ENCODE measurements around the gene TAF8.

TAF8 gene

DNA sequence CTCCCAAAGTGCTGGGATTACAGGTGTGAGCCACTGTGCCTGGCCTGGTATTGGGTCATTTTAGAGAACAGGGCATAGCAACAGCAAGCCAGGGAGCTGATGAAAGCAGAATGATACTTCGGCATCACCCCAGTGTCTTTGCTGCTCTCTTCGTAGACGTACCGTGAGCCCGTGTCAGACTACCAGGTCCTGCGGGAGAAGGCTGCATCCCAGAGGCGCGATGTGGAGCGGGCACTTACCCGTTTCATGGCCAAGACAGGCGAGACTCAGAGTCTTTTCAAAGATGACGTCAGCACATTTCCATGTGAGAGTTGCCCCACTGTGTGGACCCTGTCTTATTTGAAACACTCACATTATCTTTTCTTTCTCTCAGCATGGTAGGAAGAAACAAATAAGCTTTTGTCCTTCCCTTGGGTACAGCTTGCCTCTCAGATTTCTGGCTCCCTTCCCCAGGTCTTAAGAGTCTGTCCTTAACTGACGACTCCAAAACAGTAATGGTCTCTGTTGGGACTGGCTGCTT is 15.9 kb downstream of the TAF8 start:
- DNase-seq (ENCODE audit: low read depth in 1 of 2, low spot score in 1 of 2): no peak
- H3K27ac ChIP-seq (replicated peaks): no peak overlapping the region
- TF ChIP-seq, protein P1, sequence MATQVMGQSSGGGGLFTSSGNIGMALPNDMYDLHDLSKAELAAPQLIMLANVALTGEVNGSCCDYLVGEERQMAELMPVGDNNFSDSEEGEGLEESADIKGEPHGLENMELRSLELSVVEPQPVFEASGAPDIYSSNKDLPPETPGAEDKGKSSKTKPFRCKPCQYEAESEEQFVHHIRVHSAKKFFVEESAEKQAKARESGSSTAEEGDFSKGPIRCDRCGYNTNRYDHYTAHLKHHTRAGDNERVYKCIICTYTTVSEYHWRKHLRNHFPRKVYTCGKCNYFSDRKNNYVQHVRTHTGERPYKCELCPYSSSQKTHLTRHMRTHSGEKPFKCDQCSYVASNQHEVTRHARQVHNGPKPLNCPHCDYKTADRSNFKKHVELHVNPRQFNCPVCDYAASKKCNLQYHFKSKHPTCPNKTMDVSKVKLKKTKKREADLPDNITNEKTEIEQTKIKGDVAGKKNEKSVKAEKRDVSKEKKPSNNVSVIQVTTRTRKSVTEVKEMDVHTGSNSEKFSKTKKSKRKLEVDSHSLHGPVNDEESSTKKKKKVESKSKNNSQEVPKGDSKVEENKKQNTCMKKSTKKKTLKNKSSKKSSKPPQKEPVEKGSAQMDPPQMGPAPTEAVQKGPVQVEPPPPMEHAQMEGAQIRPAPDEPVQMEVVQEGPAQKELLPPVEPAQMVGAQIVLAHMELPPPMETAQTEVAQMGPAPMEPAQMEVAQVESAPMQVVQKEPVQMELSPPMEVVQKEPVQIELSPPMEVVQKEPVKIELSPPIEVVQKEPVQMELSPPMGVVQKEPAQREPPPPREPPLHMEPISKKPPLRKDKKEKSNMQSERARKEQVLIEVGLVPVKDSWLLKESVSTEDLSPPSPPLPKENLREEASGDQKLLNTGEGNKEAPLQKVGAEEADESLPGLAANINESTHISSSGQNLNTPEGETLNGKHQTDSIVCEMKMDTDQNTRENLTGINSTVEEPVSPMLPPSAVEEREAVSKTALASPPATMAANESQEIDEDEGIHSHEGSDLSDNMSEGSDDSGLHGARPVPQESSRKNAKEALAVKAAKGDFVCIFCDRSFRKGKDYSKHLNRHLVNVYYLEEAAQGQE (IDR thresholded peaks at IDR 0.05; ENCODE audit: insufficient replicate concordance, low read depth): no peak
- TF ChIP-seq GABPA (IDR thresholded peaks at IDR 0.05; ENCODE audit: low read depth) (no peak), SPI1 (IDR thresholded peaks at IDR 0.05; ENCODE audit: borderline replicate concordance, low read depth) (no peak), POLR2AphosphoS5 (IDR thresholded peaks at IDR 0.05; ENCODE audit: low read depth) (no peak)
- TF ChIP-seq, protein P2, sequence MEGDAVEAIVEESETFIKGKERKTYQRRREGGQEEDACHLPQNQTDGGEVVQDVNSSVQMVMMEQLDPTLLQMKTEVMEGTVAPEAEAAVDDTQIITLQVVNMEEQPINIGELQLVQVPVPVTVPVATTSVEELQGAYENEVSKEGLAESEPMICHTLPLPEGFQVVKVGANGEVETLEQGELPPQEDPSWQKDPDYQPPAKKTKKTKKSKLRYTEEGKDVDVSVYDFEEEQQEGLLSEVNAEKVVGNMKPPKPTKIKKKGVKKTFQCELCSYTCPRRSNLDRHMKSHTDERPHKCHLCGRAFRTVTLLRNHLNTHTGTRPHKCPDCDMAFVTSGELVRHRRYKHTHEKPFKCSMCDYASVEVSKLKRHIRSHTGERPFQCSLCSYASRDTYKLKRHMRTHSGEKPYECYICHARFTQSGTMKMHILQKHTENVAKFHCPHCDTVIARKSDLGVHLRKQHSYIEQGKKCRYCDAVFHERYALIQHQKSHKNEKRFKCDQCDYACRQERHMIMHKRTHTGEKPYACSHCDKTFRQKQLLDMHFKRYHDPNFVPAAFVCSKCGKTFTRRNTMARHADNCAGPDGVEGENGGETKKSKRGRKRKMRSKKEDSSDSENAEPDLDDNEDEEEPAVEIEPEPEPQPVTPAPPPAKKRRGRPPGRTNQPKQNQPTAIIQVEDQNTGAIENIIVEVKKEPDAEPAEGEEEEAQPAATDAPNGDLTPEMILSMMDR (IDR thresholded peaks at IDR 0.05; ENCODE audit: insufficient read depth, low read length): no peak
- no peaks in the 10 kb centered on the region for H3K27me3 ChIP-seq (ENCODE audit: insufficient read depth, poor library complexity, severe bottlenecking)
- no peak overlapping the region for H3K4me3 ChIP-seq (replicated peaks; ENCODE audit: insufficient read depth, low read length)

DNA sequence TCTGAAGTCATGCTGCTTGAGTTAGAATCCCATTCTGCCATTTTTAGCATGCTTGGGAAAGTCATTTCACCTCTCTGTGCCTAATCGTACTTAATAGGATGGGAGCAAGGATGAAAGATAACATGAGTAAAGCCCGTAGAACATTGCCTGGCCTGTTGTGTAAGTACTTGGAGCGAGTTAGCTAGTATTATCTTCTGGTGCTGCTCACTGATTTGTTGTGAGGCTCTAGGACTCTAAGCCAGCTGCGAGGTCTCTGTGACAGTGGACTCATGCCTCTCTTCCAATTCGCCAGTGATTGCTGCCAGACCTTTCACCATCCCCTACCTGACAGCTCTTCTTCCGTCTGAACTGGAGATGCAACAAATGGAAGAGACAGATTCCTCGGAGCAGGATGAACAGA is 17.8 kb downstream of the TAF8 start:
- TF ChIP-seq, protein P2 (IDR thresholded peaks at IDR 0.05; ENCODE audit: insufficient read depth, low read length): no peak
- no peak for TF ChIP-seq POLR2AphosphoS5 (IDR thresholded peaks at IDR 0.05; ENCODE audit: low read depth)
- TF ChIP-seq, protein P1 (IDR thresholded peaks at IDR 0.05; ENCODE audit: insufficient replicate concordance, low read depth): no peak
- no peak for TF ChIP-seq SPI1 (IDR thresholded peaks at IDR 0.05; ENCODE audit: borderline replicate concordance, low read depth)
- no peak for TF ChIP-seq GABPA (IDR thresholded peaks at IDR 0.05; ENCODE audit: low read depth)
- no peak overlapping the region for H3K27ac ChIP-seq (replicated peaks)
- H3K4me3 ChIP-seq (replicated peaks; ENCODE audit: insufficient read depth, low read length): no peak overlapping the region
- no peaks in the 10 kb centered on the region for H3K27me3 ChIP-seq (ENCODE audit: insufficient read depth, poor library complexity, severe bottlenecking)
- DNase-seq (ENCODE audit: low read depth in 1 of 2, low spot score in 1 of 2): no peak

DNA sequence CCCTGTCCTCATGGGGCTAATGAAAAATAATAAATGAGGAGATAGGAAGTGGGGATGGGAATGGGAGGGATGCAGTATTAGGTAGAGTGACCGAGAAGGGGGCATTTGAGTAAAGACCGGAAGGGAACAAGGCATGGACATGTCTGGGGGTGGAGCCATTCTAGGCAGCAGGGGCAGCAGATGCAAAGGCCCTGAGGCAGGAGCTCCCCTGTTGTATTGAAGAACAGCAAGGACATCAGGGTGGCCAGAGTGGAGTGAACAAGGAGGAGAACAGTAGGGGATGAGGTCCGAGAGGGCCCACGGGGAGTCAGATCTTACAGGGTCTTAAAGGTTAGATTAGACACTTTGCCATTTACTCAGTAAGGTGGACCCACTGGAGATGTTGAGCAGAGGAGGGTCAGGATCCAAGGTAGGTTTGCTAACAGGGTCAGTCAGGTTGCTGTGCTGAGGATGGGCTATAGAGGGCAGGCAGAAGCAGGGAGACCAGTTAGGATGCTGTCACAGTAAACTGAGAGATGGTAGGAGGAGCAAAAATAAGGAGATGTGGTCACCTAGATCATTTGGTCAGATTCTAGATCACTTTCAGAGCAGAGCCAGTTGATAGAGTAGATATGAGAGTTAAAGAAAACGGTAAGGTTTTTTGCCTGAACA is 18.7 kb downstream of the TAF8 start:
- Histone ChIP-seq H3K27ac (replicated peaks) (no peak overlapping the region), H3K27me3 (ENCODE audit: insufficient read depth, poor library complexity, severe bottlenecking) (no peaks in the 10 kb centered on the region), H3K4me3 (replicated peaks; ENCODE audit: insufficient read depth, low read length) (no peak overlapping the region)
- TF ChIP-seq, protein P2 (IDR thresholded peaks at IDR 0.05; ENCODE audit: insufficient read depth, low read length): no peak
- TF ChIP-seq, protein P1 (IDR thresholded peaks at IDR 0.05; ENCODE audit: insufficient replicate concordance, low read depth): no peak
- no peak for TF ChIP-seq POLR2AphosphoS5 (IDR thresholded peaks at IDR 0.05; ENCODE audit: low read depth)
- DNase-seq (ENCODE audit: low read depth in 1 of 2, low spot score in 1 of 2): no peak
